Vagina (tissue), 2 donors: ENCODE results near the gene C10orf90.

Experiments used
- POLR2A ChIP-seq, 2 donors: fragments of 450-650 bp; IDR thresholded peaks; one replicate each; pipeline ENCODE4 v1.6.1; 2017; ENCODE audit warnings: antibody characterized with exemption in 2 of 2, mild to moderate bottlenecking in 2 of 2, moderate library complexity in 2 of 2
- POLR2AphosphoS5 ChIP-seq, 2 donors: sonication (generic); formaldehyde crosslinking; IDR thresholded peaks; one replicate each; pipeline ENCODE4 v1.9.0; 2017; ENCODE audit warnings: antibody characterized with exemption in 2 of 2, mild to moderate bottlenecking in 2 of 2, low read depth in 1 of 2; ENCODE audit not compliant: insufficient read depth in 1 of 2
- TF ChIP-seq, protein P1 (sequence below), 3 experiments: fragments of 450-650 bp in 2 of 3; fragments of 200-600 bp in 1 of 3; sonication (generic) in 1 of 3; IDR thresholded peaks; one replicate each; pipeline ENCODE4 v1.5.1; 2017 to 2019; ENCODE audit warnings: antibody characterized with exemption in 3 of 3, mild to moderate bottlenecking in 2 of 3, moderate library complexity in 2 of 3

- TF ChIP-seq, protein P1, sequence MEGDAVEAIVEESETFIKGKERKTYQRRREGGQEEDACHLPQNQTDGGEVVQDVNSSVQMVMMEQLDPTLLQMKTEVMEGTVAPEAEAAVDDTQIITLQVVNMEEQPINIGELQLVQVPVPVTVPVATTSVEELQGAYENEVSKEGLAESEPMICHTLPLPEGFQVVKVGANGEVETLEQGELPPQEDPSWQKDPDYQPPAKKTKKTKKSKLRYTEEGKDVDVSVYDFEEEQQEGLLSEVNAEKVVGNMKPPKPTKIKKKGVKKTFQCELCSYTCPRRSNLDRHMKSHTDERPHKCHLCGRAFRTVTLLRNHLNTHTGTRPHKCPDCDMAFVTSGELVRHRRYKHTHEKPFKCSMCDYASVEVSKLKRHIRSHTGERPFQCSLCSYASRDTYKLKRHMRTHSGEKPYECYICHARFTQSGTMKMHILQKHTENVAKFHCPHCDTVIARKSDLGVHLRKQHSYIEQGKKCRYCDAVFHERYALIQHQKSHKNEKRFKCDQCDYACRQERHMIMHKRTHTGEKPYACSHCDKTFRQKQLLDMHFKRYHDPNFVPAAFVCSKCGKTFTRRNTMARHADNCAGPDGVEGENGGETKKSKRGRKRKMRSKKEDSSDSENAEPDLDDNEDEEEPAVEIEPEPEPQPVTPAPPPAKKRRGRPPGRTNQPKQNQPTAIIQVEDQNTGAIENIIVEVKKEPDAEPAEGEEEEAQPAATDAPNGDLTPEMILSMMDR (IDR thresholded peaks at IDR 0.05): no peak
- no peak for TF ChIP-seq POLR2A (IDR thresholded peaks at IDR 0.05)
- TF ChIP-seq POLR2AphosphoS5 (IDR thresholded peaks at IDR 0.05; ENCODE audit: insufficient read depth in 1 of 2, low read depth in 1 of 2): no peak
Observed at GRCh38 chr10:126569513-126570244, 100.8 kb downstream of the C10orf90 start.
